ENCODE data around the gene AGPAT3.

AGPAT3 gene

GRCh38 chr21:43880111-43880985 is 15.3 kb downstream of the AGPAT3 start:
- H3K27ac ChIP-seq = 0 out of 2 replicates have a peak overlapping the region, but pooled peaks have one; percentile 15
- TF ChIP-seq ZFX (IDR thresholded peaks at IDR 0.05; ENCODE audit: borderline replicate concordance) = no peak
- TF ChIP-seq, protein P1, sequence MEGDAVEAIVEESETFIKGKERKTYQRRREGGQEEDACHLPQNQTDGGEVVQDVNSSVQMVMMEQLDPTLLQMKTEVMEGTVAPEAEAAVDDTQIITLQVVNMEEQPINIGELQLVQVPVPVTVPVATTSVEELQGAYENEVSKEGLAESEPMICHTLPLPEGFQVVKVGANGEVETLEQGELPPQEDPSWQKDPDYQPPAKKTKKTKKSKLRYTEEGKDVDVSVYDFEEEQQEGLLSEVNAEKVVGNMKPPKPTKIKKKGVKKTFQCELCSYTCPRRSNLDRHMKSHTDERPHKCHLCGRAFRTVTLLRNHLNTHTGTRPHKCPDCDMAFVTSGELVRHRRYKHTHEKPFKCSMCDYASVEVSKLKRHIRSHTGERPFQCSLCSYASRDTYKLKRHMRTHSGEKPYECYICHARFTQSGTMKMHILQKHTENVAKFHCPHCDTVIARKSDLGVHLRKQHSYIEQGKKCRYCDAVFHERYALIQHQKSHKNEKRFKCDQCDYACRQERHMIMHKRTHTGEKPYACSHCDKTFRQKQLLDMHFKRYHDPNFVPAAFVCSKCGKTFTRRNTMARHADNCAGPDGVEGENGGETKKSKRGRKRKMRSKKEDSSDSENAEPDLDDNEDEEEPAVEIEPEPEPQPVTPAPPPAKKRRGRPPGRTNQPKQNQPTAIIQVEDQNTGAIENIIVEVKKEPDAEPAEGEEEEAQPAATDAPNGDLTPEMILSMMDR (IDR thresholded peaks at IDR 0.05) = no peak

DNA sequence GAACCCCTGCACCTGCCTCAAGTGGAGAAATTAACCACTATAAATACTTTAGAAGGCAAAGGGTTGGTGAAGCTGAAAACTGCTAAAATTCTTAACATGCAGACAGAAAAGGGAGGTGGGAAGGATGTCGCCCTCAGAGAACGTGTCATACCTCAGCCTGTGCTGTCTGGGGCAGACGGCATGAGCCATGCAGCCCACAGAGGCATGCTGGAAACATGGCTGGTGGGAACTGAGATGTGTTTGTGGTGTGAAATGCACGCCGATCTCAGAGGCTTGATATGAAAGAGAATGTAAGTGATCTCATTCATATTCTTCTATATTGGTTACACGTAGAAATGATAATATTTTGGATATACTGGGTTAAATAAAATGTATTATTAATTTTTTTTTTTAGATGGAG is 16.3 kb downstream of the AGPAT3 start:
- TF ChIP-seq, protein P1 (IDR thresholded peaks at IDR 0.05) = no peak
- no peak for TF ChIP-seq ZFX (IDR thresholded peaks at IDR 0.05; ENCODE audit: borderline replicate concordance)
- H3K27ac ChIP-seq = no peak overlapping the region

GRCh38 chr21:43881935-43882334 is 16.9 kb downstream of the AGPAT3 start:
- TF ChIP-seq ZFX (IDR thresholded peaks at IDR 0.05; ENCODE audit: borderline replicate concordance) = no peak
- TF ChIP-seq, protein P1 (IDR thresholded peaks at IDR 0.05) = no peak
- H3K27ac ChIP-seq = no peak overlapping the region

DNA sequence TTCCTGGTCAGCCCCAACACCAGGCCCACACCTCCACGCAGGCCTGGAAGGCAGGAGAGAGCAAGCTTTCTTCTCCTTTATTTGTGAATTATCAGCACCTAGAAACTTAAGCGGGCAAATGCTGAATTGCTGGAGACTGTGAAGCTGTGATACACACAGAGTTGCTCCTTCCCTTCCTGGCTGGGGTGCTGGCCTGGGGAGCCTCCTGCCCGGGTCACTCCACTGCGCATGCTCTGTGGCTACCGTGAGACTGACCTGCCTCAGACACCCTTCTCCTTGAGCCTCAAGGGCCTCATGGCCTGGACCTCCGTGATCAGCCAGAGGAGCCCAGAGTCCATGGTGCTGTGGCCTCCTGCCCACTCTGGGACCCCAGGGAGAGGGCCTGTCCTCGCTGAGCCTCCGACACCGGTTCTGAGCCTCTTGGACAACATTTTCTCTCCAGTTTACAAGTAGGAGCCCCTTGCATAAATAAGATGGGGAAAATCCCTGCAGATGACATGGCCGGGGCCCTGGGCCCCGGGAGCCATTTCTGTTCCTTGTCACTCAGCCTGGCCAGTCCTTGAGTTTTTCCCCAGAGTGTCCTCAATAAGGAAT is 18.0 kb downstream of the AGPAT3 start:
- H3K27ac ChIP-seq = 0 out of 2 replicates have a peak overlapping the region, but pooled peaks have one; percentile 8
- no peak for TF ChIP-seq ZFX (IDR thresholded peaks at IDR 0.05; ENCODE audit: borderline replicate concordance)
- TF ChIP-seq, protein P1 (IDR thresholded peaks at IDR 0.05) = no peak

DNA sequence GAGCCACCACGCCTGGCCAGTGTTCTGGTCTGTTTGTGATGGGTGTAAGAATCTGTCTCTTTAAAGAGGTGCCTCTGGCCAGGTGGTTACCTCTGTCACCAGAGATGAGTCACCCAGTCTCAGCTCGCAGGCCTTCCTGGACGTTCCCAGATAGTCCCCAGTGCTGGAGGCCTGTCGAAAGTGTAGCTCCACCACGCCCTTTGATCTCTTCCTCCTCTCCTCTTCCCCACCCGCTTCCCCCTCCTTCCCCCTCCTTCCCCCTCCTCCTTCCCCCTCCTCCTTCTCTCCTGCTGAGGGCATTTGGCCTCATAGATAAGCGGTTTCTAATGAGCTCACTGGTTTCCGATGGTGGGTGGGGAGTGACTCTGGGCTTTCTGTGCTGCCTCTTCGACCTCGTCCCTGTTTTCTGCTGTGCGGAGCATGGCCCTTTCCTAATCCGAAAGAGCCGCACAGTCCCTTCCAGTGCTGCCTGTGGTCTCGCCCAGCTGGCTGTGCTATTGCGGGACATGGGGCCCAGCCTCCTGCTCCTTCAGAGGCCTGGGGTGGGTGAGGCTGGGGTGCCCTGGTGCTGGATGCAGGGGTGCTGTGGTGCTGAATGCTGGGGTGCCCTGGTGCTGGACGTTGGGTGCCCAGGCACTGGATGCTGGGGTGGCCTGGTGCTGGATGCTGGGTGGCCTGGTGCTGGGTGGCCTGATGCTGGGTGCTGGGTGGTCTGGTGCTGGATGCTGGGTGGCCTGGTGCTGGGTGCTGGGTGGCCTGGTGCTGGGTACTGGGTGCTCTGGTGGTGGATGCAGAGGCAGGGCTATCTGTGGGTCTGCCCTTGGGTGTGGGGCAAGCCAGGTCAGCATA is 19.2 kb downstream of the AGPAT3 start:
- TF ChIP-seq, protein P1 (IDR thresholded peaks at IDR 0.05) = no peak
- no peak for TF ChIP-seq ZFX (IDR thresholded peaks at IDR 0.05; ENCODE audit: borderline replicate concordance)
- 0 out of 2 replicates have a peak overlapping the region, but pooled peaks have one; percentile 8 for H3K27ac ChIP-seq

DNA sequence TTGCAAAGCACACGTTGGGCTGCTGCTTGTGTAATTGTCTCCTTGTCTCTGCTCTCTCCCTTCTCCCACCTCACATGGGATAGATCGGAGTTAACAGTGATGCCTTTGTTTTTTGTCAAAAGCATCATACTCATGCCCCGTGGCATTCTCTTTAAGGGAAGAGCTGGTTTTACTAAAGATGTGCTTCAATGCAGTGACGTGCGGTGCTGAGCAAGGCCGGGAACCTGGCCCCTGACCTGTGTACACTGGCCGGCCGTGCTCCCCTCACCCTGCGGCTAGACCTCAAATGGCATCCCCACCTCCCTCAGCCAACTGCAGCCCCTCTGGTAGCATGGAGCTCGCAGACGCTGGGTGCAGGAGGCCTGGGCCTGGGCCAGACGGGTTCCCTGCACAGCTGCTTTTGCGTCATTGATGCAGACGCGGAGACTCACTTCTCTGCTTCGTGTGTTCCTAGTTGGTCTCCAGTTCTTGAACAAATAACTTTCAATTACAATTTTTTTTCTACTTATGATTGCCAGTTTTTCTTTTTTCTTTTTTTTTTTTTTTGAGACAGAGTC is 19.9 kb downstream of the AGPAT3 start:
- H3K27ac ChIP-seq = no peak overlapping the region
- TF ChIP-seq ZFX (IDR thresholded peaks at IDR 0.05; ENCODE audit: borderline replicate concordance) = no peak
- TF ChIP-seq, protein P1 (IDR thresholded peaks at IDR 0.05) = no peak
